NCI-H2227 (cell line): Measurements from ENCODE around the gene PRKCG.
"Not testable (repeated sequence)": the region's sequence is repeated elsewhere in the genome, so short reads cannot be mapped to it uniquely, and the experiment has no call there.

Source experiments
- DNase-seq: peaks from one replicate; lab custom pipeline; 2025; ENCODE audit not compliant: unreplicated experiment; lab: John Stamatoyannopoulos, UW

Gene PRKCG

GRCh38 chr19:53881482-53882390, at the start of gene PRKCG:
PRKCG (plus strand) TSS chr19:53882197; CDS start chr19:53882495, 298 bp downstream.
- peak; percentile 97 for DNase-seq

- not testable (repeated sequence) for DNase-seq
Measured at GRCh38 chr19:53832861-53833260, 49.1 kb upstream of the PRKCG start.

DNA sequence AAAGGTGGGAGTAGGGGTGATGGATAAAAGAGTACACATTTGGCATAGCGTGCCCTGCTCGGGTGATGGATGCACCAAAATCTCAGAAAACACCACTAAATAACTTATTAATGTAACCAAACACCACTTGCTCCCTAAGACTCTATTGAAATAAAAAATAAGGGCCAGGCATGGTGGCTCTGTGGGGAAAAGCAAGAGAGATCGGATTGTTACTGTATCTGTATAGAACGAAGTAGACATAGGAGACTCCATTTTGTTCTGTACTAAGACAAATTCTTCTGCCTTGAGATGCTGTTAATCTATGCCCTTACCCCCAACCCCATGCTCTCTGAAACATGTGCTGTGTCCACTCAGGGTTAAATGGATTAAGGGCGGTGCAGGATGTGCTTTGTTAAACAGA, 43.6 kb upstream of the PRKCG start:
- DNase-seq = not testable (repeated sequence)

DNA sequence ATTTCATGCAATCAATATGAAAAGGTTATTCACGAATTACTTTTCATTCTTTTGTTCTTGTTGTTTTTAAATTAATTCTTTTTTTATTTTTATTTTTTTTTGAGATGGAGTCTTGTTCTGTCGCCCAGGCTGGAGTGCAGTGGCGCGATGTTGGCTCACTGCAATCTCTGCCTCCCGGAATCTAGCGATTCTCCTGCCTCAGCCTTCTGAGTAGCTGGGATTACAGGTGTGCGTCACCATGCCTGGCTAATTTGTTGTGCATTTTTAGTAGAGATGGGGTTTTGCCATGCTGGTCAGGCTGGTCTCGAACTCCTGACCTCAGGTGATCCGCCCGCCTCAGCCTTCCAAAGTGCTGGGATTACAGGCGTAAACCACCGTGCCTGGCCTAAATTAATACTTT, 41.8 kb upstream of the PRKCG start:
- DNase-seq = not testable (repeated sequence)

- not testable (repeated sequence) for DNase-seq
Measured at GRCh38 chr19:53840914-53841313, 41.1 kb upstream of the PRKCG start.

DNA sequence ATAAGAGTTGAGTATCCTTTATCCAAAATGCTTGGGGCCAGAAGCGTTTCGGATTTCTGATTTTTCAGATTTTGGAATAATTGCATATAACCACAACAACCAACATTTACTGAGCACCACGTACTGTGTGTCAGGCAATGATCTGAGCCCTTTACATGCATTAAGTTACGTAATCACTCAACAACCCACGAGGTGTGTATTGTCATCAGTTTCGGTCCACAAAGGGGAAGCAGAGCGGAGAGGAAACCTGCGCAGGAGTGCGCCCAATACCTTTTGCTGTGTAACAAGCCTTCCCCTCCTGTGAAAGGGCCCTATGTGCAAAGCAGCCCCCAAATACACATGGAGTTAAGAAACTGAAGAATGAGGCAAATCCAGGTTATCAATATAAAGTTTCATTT, 37.1 kb upstream of the PRKCG start:
- no peak for DNase-seq

DNA sequence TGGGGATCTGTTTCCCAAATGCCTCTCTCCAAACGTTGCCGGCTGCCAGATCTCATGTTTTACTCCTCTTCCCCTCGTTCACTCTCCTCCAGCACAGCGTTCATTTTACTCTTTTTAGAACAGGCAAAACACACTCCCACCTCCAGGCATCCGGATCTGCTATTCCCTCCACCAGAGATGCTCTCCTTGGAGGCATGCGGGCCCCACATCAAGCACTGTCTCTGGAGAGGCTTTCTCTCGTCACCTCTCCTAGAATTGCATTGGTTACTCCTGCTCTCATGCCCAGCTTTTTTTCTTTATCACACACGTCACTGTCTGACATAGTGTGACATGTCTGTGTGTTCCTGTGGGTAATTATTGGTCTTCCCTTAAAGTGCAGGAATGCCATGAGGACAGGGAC, 34.4 kb upstream of the PRKCG start:
- no peak for DNase-seq

GRCh38 chr19:53849237-53849676, 32.7 kb upstream of the PRKCG start:
- no peak for DNase-seq

GRCh38 chr19:53853707-53854106, 28.3 kb upstream of the PRKCG start:
- no peak for DNase-seq

GRCh38 chr19:53864308-53864836, 17.6 kb upstream of the PRKCG start:
- DNase-seq = no peak

- DNase-seq = no peak
Measured at GRCh38 chr19:53865523-53865917, 16.5 kb upstream of the PRKCG start.

GRCh38 chr19:53865918-53866864, 15.8 kb upstream of the PRKCG start:
- peak; percentile 95 for DNase-seq

GRCh38 chr19:53866865-53867224, 15.2 kb upstream of the PRKCG start:
- peak; percentile 77 for DNase-seq

DNA sequence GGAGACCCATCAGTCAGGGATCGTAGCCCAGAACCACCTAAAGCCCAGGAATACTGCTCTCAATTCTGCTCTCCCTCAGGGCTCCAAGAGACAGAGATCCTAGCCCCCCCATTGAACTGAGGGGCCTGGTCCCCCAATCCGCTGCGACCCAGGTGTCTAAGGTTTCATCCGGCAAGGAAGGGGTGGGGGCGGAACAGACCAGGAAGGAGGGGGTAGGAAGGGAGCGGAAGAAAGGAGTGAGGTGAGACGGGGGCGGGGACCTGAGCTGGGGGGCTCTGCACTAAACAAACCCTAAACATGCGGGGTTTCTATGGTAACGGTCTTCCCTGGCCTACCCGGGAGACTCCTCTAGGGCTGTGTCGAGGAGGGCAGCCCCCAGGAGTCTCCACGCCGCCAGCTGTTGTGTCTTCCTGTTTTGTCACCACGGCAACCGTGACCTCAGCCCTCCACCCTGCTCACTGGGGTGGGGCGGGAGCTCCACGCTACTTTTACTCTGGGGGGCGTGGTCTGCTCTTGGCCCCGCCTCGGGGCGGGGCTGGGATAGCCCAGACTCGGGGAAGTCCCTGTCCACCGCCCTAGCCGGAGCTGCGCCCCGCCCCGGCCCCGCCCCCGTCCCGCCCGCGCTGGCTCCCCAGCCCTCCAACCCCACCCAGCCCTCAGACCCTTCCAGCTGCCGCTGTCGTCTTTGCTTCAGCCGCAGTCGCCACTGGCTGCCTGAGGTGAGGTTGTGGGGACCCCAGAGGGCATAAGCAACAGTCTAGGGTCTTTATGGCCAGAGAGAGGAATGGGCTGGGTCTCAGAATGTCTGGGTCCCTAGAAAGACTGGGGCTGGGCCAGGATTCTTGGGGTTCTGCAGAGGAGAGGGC, 14.5 kb upstream of the PRKCG start, which contains the start of gene MYADM:
Gene MYADM (plus strand): TSS at position 659 of the 866 bp plus-strand sequence. CDS start 5,647 bp downstream, outside the sequence.
- peak; percentile 100 for DNase-seq

- peak; percentile 81 for DNase-seq
Measured at GRCh38 chr19:53868091-53868891, 13.7 kb upstream of the PRKCG start.

DNA sequence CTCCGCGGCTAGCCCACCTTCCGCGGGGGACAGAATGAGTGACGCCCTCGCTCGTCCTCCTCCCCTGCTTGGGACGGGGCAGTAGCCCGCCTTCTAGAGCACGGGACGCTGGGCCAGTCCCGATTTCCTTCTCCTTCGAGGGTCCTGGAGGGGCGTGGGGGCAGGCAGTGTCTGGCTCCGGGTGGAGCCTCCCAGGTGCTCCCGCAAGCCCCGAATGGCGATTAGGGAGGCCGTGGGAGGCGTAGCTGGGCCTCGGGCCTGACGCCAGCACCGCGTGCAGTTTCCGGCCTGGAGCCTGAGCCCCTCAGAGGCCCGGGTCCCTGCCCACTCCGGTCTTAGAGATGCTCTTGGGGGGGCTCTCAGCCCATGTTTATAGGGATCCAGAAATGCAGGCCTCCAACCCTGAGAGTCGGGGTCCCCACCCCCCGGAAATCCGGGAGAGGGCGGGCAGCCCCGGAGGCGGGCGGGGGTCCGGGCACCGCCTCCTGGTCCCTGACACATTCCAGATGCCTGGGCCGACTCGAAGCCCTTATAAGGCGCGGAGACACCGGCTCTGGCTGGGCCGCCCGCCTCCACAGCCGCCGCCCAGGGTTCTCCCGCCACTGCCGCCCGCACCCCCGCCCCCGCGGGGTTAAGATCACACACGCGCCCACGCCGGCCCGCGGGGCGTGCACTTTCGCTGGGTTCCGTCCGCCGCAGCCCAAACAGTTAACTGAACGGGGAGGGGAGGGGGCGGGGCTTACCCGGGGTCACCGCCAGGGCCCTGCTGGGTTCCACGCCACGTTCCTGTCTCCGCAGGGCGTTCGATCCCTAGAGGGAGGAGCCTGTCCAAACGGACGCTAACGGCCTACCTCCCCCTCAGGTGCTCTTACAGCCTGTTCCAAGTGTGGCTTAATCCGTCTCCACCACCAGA, 12.8 kb upstream of the PRKCG start:
- DNase-seq = peak; percentile 93

DNA sequence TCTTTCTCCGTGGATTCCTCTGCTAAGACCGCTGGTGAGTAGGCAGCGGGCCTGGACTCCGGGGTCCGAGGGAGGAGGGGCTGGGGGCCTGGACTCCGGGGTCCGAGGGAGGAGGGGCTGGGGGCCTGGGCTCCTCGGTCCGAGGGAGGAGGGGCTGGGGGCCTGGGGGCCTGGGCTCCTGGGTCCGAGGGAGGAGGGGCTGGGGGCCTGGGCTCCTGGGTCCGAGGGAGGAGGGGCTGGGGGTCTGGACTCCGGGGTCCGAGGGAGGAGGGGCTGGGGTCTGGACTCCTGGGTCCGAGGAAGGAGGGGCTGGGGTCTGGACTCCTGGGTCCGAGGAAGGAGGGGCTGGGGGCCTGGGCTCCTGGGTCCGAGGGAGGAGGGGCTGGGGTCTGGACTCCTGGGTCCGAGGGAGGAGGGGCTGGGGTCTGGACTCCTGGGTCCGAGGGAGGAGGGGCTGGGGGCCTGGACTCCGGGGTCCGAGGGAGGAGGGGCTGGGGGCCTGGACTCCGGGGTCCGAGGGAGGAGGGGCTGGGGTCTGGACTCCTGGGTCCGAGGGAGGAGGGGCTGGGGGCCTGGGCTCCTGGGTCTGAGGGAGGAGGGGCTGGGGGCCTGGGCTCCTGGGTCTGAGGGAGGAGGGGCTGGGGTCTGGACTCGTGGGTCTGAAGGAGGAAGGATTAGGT, 12.1 kb upstream of the PRKCG start:
- DNase-seq = not testable (repeated sequence)

DNA sequence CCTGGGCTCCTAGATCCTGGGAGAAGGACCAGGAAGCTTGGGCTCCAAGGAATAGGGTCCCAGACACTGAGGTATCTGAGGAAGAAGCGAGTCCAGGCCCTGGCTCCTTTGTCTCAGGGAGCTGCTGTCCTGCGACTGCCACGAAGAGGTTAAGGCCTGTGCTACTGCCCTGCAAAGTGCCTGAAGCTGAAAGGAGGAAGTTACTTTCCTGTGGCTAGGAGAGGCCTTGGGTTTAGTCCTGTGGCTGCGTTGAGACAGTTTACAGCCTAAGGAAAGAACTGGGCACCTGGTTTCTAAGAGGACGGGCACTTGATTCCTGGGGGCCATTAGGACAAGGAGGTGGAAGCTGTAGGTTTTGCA, 11.5 kb upstream of the PRKCG start:
- DNase-seq = no peak
